IMR-90 (cell line): Measurements from ENCODE around the gene FGF7. TPM values are rescaled to one million over a fixed set of nuclear protein-coding genes. Genes with fewer than 3 reads are reported as not detected.

ENCODE experiments used
- ATAC-seq: fragments of 200-7000 bp; cut with Tn5 transposase; 2 replicates; pipeline ENCODE4 v1.9.1; 2020; ENCODE audit warnings: low read depth, mild to moderate bottlenecking, moderate library complexity
- BruUV-seq: library from RNA; stranded (reverse); fragments of 400-500 nt; replicated peaks from 2 replicates; lab custom pipeline; 2021; lab: Mats Ljungman, UMichigan
- CTCF ChIA-PET: fragments of 300-600 bp; formaldehyde crosslinking; extraction: SDS; loops from one replicate; lab custom pipeline; 2021; ENCODE audit warnings: antibody characterized with exemption; lab: Yijun Ruan, JAX
- POLR2A ChIA-PET: fragments of 300-600 bp; sonication (Branson Sonifier 250); formaldehyde crosslinking; loops from one replicate; lab custom pipeline; 2022; ENCODE audit warnings: antibody characterized with exemption; ENCODE audit not compliant: unreplicated experiment; lab: Charles Lee
- DNase-seq: peaks from one replicate; pipeline ENCODE4 v3.0.0; 2013
- H2AFZ ChIP-seq: replicated peaks from 2 replicates; pipeline ENCODE3; 2013; ENCODE audit warnings: low read length, mild to moderate bottlenecking; ENCODE audit not compliant: poor library complexity
- H2AK5ac ChIP-seq: 2 replicates; pipeline ENCODE4 v1.6.1; 2013; ENCODE audit warnings: low read depth, low read length, inconsistent platforms
- H2AK9ac ChIP-seq: replicated peaks from 2 replicates; pipeline ENCODE3; 2013; ENCODE audit warnings: mild to moderate bottlenecking, low read depth, low read length, moderate library complexity; ENCODE audit not compliant: poor library complexity
- H2BK120ac ChIP-seq: 2 replicates; pipeline ENCODE4 v1.6.1; 2013; ENCODE audit warnings: low read depth, low read length, inconsistent platforms
- H2BK15ac ChIP-seq: 3 replicates; pipeline ENCODE4 v1.6.1; 2013; ENCODE audit warnings: low read depth, low read length, inconsistent platforms
- H2BK20ac ChIP-seq: 2 replicates; pipeline ENCODE4 v1.6.1; 2013; ENCODE audit warnings: low read depth, mild to moderate bottlenecking, inconsistent platforms, low read length, moderate library complexity
- H2BK5ac ChIP-seq: 2 replicates; pipeline ENCODE4 v1.6.1; 2013; ENCODE audit warnings: mild to moderate bottlenecking, low read depth, low read length, inconsistent platforms; ENCODE audit not compliant: poor library complexity, severe bottlenecking
- H3K14ac ChIP-seq: replicated peaks from 2 replicates; pipeline ENCODE4 v1.6.1; 2013; ENCODE audit warnings: low read depth, low read length, inconsistent platforms
- H3K18ac ChIP-seq: 2 replicates; pipeline ENCODE4 v1.6.1; 2013; ENCODE audit warnings: low read depth, low read length, control low read depth
- H3K23ac ChIP-seq: 2 replicates; pipeline ENCODE4 v1.6.1; 2013; ENCODE audit warnings: low read depth, low read length, inconsistent platforms
- H3K27ac ChIP-seq: 2 replicates; pipeline ENCODE4 v1.5.1; 2013; ENCODE audit warnings: mild to moderate bottlenecking, control low read depth, low read length; ENCODE audit not compliant: insufficient read depth
- H3K27me3 ChIP-seq: 2 replicates; pipeline ENCODE4 v1.6.1; 2013; ENCODE audit warnings: low read length; ENCODE audit not compliant: control insufficient read depth, insufficient read depth
- H3K36me3 ChIP-seq: 2 replicates; pipeline ENCODE4 v1.6.1; 2013; ENCODE audit warnings: low read length, mixed read lengths; ENCODE audit not compliant: control insufficient read depth, insufficient read depth
- H3K4ac ChIP-seq: 2 replicates; pipeline ENCODE4 v1.6.1; 2013; ENCODE audit warnings: low read depth, low read length, inconsistent platforms
- H3K4me1 ChIP-seq: 2 replicates; pipeline ENCODE4 v1.6.1; 2013; ENCODE audit warnings: low read length, mixed read lengths; ENCODE audit not compliant: control insufficient read depth, insufficient read depth
- H3K4me2 ChIP-seq: 2 replicates; pipeline ENCODE4 v1.6.1; 2013; ENCODE audit warnings: low read depth, mild to moderate bottlenecking, control low read depth, low read length, moderate library complexity
- H3K4me3 ChIP-seq: 2 replicates; pipeline ENCODE4 v1.5.1; 2013; ENCODE audit warnings: low read depth, mild to moderate bottlenecking, control low read depth, low read length, moderate library complexity; ENCODE audit not compliant: insufficient read depth
- H3K56ac ChIP-seq: 2 replicates; pipeline ENCODE4 v1.6.1; 2013; ENCODE audit warnings: low read length, inconsistent platforms; ENCODE audit not compliant: insufficient read depth; ENCODE audit errors: extremely low read depth
- H3K79me1 ChIP-seq, 2 experiments: 2 replicates each; pipeline ENCODE4 v1.6.1; 2013; ENCODE audit warnings: low read length in 2 of 2, inconsistent platforms in 1 of 2, low read depth in 1 of 2
- H3K9ac ChIP-seq: 2 replicates; pipeline ENCODE4 v1.6.1; 2013; ENCODE audit warnings: low read depth, low read length, control low read depth
- H3K9me1 ChIP-seq: 2 replicates; pipeline ENCODE4 v1.6.1; 2013; ENCODE audit warnings: low read length, inconsistent platforms; ENCODE audit not compliant: insufficient read depth
- H3K9me3 ChIP-seq: 2 replicates; pipeline ENCODE4 v1.6.1; 2013; ENCODE audit warnings: low read length; ENCODE audit not compliant: control insufficient read depth, insufficient read depth
- H4K20me1 ChIP-seq: 2 replicates; pipeline ENCODE4 v1.6.1; 2013; ENCODE audit warnings: low read length, inconsistent platforms; ENCODE audit not compliant: insufficient read depth
- H4K5ac ChIP-seq: 2 replicates; pipeline ENCODE4 v1.6.1; 2013; ENCODE audit warnings: mild to moderate bottlenecking, low read depth, low read length, control low read depth
- H4K8ac ChIP-seq, 2 experiments: 2 replicates each; pipeline ENCODE4 v1.6.1; 2013; ENCODE audit warnings: low read depth in 2 of 2, low read length in 2 of 2, control low read depth in 1 of 2, inconsistent platforms in 1 of 2
- H4K91ac ChIP-seq: 2 replicates; pipeline ENCODE4 v1.6.1; 2013; ENCODE audit warnings: low read depth, low read length, inconsistent platforms; ENCODE audit not compliant: insufficient read depth
- BHLHE40 ChIP-seq: fragments of 150-350 bp; IDR thresholded peaks from 2 replicates; pipeline ENCODE4 v1.6.1; 2016; ENCODE audit warnings: mild to moderate bottlenecking, low read depth, low read length
- CEBPB ChIP-seq: IDR thresholded peaks from 2 replicates; pipeline ENCODE4 v1.6.1; 2012; ENCODE audit warnings: low read depth, low read length, improper control_type of control experiment
- CHD1 ChIP-seq: IDR thresholded peaks from 2 replicates; pipeline ENCODE4 v1.6.1; 2012; ENCODE audit warnings: low read depth, low read length, improper control_type of control experiment
- CTCF ChIP-seq: conservative IDR thresholded peaks from 2 replicates; pipeline ENCODE4 v1.5.1; 2012; ENCODE audit warnings: mild to moderate bottlenecking, low read depth, low read length, improper control_type of control experiment
- FOS ChIP-seq: fragments of 150-350 bp; IDR thresholded peaks from 2 replicates; pipeline ENCODE4 v1.6.1; 2016; ENCODE audit warnings: low read depth, low read length
- MXI1 ChIP-seq: IDR thresholded peaks from 2 replicates; pipeline ENCODE4 v1.6.1; 2012; ENCODE audit warnings: low read depth, mild to moderate bottlenecking, low read length, moderate library complexity, borderline replicate concordance
- NFE2L2 ChIP-seq: fragments of 150-350 bp; IDR thresholded peaks from 2 replicates; pipeline ENCODE4 v1.6.1; 2016; ENCODE audit warnings: low read depth, mild to moderate bottlenecking, low read length
- POLR2A ChIP-seq: IDR thresholded peaks from 2 replicates; pipeline ENCODE4 v1.6.1; 2012; ENCODE audit warnings: mild to moderate bottlenecking, low read depth, low read length
- RAD21 ChIP-seq: IDR thresholded peaks from 2 replicates; pipeline ENCODE4 v1.6.1; 2012; ENCODE audit warnings: low read length, improper control_type of control experiment
- RCOR1 ChIP-seq: IDR thresholded peaks from 2 replicates; pipeline ENCODE4 v1.6.1; 2012; ENCODE audit warnings: mild to moderate bottlenecking, low read length, improper control_type of control experiment; ENCODE audit not compliant: insufficient replicate concordance
- RFX5 ChIP-seq: IDR thresholded peaks from 2 replicates; pipeline ENCODE4 v1.8.0; 2012; ENCODE audit warnings: low read depth, mild to moderate bottlenecking, low read length, moderate library complexity
- SMC3 ChIP-seq: fragments of 150-350 bp; IDR thresholded peaks from 2 replicates; pipeline ENCODE4 v1.6.1; 2016; ENCODE audit warnings: low read depth, mild to moderate bottlenecking, antibody characterized with exemption, low read length, moderate library complexity
- USF2 ChIP-seq: fragments of 150-350 bp; IDR thresholded peaks from 2 replicates; pipeline ENCODE4 v1.6.1; 2017; ENCODE audit warnings: mild to moderate bottlenecking, antibody characterized with exemption, low read length, low read depth
- WGBS, 2 experiments: methylation state at CpG; one replicate each; pipeline versions ENCODE4 v1.1.5 to v1.1.7; 2013; ENCODE audit warnings: missing lambda C conversion rate in 2 of 2; ENCODE audit not compliant: insufficient read length in 1 of 2; ENCODE audit errors: extremely low coverage in 2 of 2; 5-methylcytosine and 5-hydroxymethylcytosine counted together
- dilution Hi-C: fragments of 300-500 bp; cut with HindIII; formaldehyde crosslinking; loops from one replicate; pipeline ENCODE4 v1.14.3; 2018; ENCODE audit warnings: low sequenced_read_pairs; ENCODE audit not compliant: unreplicated experiment
- in situ Hi-C: fragments of 300-500 bp; cut with MboI; formaldehyde crosslinking; loops from 3 replicates; pipeline ENCODE4 v1.14.3; 2019; ENCODE audit warnings: low sequenced_read_pairs, inconsistent platforms, mixed read lengths
- intact Hi-C: fragments of 100-400 bp; cut with micrococcal nuclease; formaldehyde crosslinking; loops from 2 replicates; pipeline ENCODE4 v1.10.0; 2022
- polyA plus RNA-seq, 3 experiments: library from polyadenylated mRNA; depleted of rRNA; stranded (reverse); fragments of >200 nt; gene quantifications; 2 replicates each; pipeline ENCODE4 v1.2.3, GENCODE V29; 2012; ENCODE audit warnings: low replicate concordance in 1 of 3
- total RNA-seq: library from RNA; depleted of rRNA; stranded (reverse); fragments of >200 nt; gene quantifications from 2 replicates; pipeline ENCODE4 v1.2.3, GENCODE V29; 2012

Gene FGF7
- total and polyA plus RNA-seq, 2 of the 4 experiments (the other 2 are of a cell fraction) = 27.3 to 34.8 TPM

- in situ Hi-C loops = loop anchor here (5.0 to 25.0 kb wide), 6 partner anchors 183 to 887 kb away; no protein-coding TSS in a partner anchor
- no peak overlapping the region for H2BK15ac ChIP-seq
- no CpG with 5 or more reads among the region's 1 CpG for WGBS, 2 experiments
- no peaks in the 10 kb centered on the region; the same call in 1 of the 2 replicates for H4K20me1 ChIP-seq
- H2AFZ ChIP-seq = no peak overlapping the region
- peak overlapping the region; percentile 43; the same call in 1 of the 2 replicates for H3K4ac ChIP-seq
- H3K4me2 ChIP-seq = peak overlapping the region; percentile 97
- ChIA-PET POLR2A (interaction anchor here (0.7 kb wide), 1 partner anchor 628 kb away, joined by 3 read pairs; no protein-coding TSS in a partner anchor), CTCF (no interaction called here)
- H3K56ac ChIP-seq = 0 out of 2 replicates have a peak overlapping the region, but pooled peaks have one; percentile 24
- peaks cover 7% of the 10 kb centered on the region for H3K4me1 ChIP-seq
- peak overlapping the region; percentile 85; the same call in 1 of the 2 replicates for H3K27ac ChIP-seq
- peak overlapping the region; percentile 75; the same call in 1 of the 2 replicates for H4K5ac ChIP-seq
- dilution Hi-C loops = no loop called here
- no peak overlapping the region for H4K91ac ChIP-seq
- no TSS peak for BruUV-seq
- TF ChIP-seq NFE2L2 (no peak), RAD21 (no peak), CTCF (no peak), FOS (no peak), BHLHE40 (no peak), SMC3 (no peak), CHD1 (no peak), CEBPB (no peak), RCOR1 (no peak), RFX5 (no peak), POLR2A (no peak), USF2 (no peak), MXI1 (no peak)
- H3K18ac ChIP-seq = peak overlapping the region; percentile 99
- peak overlapping the region; percentile 80 for H3K9ac ChIP-seq
- no peak overlapping the region; the same call in 1 of the 2 replicates for H2BK20ac ChIP-seq
- H2BK120ac ChIP-seq = peak overlapping the region; percentile 44; the same call in 1 of the 2 replicates
- H4K8ac ChIP-seq = peak overlapping the region in 1 of 2 experiments; percentile 62; a peak in 1 of 4 replicates
- peaks cover 8 to 19% of the 10 kb centered on the region in 2 experiments for H3K79me1 ChIP-seq
- H3K14ac ChIP-seq = no peak overlapping the region
- peak; percentile 39 for DNase-seq
- H3K27me3 ChIP-seq = no peaks in the 10 kb centered on the region
- no peak overlapping the region for H2AK5ac ChIP-seq
- H3K9me3 ChIP-seq = no peaks in the 10 kb centered on the region
- H3K36me3 ChIP-seq = peaks cover 13% of the 10 kb centered on the region
- H3K23ac ChIP-seq = no peak overlapping the region; the same call in 1 of the 2 replicates
- H3K4me3 ChIP-seq = peak overlapping the region; percentile 94
- intact Hi-C loops = loop anchor here (1.0 to 10.0 kb wide), 4 partner anchors 378 to 890 kb away; partner anchors contain the start of gene SECISBP2L
- peaks cover under 1% of the 10 kb centered on the region; the same call in 1 of the 2 replicates for H3K9me1 ChIP-seq
- H2AK9ac ChIP-seq = no peak overlapping the region
- ATAC-seq = no peak
- peak overlapping the region; percentile 98 for H2BK5ac ChIP-seq
Observed at GRCh38 chr15:49424954-49425353, 1.9 kb downstream of the FGF7 start.
